ENCODE results near the gene FLRT1.

Gene FLRT1

DNA sequence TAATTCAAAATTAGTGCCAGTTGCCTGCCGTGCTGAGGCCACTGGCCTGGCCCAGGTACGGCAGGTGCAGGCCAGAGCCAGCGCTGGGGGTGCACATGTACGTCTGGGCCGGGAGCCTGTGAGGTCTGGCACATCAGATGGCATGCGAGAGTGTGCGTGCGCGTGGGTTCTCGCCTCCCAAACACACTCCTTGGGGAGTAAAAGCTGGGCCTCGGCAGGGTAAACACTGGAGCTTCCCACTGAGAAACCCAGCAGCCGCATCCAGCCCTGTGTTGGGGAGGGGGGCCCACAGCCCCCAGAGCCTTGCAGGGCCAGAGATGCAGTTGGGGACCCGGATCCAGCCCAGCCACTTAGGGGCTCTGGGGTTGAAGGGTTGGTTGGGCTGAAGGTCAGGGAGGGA is 37.8 kb downstream of the FLRT1 start:
- Histone ChIP-seq H3K9me3 (ENCODE audit: severe bottlenecking) (no peaks in the 10 kb centered on the region), H3K4me3 (ENCODE audit: low read depth, low read length) (no peak overlapping the region), H3K27ac (no peak overlapping the region; the same call in 1 of the 2 replicates), H3K27me3 (ENCODE audit: insufficient read depth, low read depth, severe bottlenecking) (no peaks in the 10 kb centered on the region), H3K36me3 (no peaks in the 10 kb centered on the region)
- no peak for DNase-seq
- TF ChIP-seq, protein P1, sequence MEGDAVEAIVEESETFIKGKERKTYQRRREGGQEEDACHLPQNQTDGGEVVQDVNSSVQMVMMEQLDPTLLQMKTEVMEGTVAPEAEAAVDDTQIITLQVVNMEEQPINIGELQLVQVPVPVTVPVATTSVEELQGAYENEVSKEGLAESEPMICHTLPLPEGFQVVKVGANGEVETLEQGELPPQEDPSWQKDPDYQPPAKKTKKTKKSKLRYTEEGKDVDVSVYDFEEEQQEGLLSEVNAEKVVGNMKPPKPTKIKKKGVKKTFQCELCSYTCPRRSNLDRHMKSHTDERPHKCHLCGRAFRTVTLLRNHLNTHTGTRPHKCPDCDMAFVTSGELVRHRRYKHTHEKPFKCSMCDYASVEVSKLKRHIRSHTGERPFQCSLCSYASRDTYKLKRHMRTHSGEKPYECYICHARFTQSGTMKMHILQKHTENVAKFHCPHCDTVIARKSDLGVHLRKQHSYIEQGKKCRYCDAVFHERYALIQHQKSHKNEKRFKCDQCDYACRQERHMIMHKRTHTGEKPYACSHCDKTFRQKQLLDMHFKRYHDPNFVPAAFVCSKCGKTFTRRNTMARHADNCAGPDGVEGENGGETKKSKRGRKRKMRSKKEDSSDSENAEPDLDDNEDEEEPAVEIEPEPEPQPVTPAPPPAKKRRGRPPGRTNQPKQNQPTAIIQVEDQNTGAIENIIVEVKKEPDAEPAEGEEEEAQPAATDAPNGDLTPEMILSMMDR (IDR thresholded peaks at IDR 0.05; ENCODE audit: low read depth, low read length): no peak

DNA sequence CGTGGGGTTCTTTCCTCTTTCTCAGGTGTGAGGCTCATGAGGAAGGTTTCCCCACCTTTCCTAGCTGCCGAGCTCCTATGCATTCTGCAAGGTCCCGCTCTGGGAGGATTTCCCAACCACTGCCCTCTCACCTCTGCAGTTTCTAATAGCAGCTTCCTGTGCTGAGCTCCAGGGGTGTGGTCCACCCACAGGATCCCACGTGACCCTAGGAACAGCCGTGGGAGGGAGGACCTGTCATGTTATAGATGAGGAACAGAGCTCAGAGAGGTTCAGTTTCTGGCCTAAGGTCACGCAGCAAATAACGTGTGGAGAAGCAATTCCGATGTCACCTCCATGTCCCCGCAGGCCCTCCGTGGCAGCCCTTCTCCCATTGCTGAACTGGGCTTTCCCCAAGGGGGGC is 38.5 kb downstream of the FLRT1 start:
- H3K4me3 ChIP-seq (ENCODE audit: low read depth, low read length): no peak overlapping the region
- no peak for DNase-seq
- TF ChIP-seq, protein P1 (IDR thresholded peaks at IDR 0.05; ENCODE audit: low read depth, low read length): no peak
- no peak overlapping the region for H3K27ac ChIP-seq
- no peaks in the 10 kb centered on the region for H3K36me3 ChIP-seq
- no peaks in the 10 kb centered on the region for H3K9me3 ChIP-seq (ENCODE audit: severe bottlenecking)
- no peaks in the 10 kb centered on the region for H3K27me3 ChIP-seq (ENCODE audit: insufficient read depth, low read depth, severe bottlenecking)

DNA sequence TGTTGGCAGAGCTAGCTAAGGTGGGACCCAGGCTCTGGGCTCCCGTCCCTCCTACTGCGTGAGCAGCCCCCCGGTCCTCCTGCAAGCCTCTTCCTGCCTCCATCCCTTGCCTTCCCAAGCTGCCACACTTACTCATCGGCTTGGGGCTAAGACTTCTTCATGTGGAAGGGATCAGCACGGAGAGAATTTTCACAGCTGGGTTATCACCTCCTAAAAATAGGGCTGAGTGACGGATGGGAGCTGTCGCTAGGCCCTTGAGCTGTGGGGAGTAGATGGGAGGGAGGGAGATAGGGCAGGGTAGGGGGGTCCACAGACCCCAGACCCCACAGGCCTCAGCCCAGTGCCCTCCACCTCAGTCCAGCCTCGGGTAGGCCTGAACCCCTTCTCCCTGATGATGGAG is 41.0 kb downstream of the FLRT1 start:
- H3K36me3 ChIP-seq: no peaks in the 10 kb centered on the region

DNA sequence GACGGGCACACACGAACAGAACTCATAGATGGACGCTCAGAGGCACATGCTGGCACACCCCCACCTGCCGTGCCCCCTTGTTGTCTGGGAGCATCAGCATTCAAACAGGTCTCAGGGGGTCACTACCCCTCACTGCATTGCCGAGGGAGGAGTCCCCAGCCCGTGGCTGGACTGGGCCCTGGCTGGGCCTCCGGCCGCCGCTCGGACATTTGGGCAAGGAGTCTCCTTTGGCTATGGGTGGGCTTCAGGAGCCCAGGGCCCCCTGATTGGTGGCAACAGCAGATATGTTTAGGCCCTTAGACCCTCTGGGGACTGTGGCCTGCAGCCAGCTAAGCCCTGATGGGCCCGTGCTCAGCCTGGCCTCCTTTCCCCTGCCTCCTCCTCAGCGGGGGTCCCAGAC is 41.9 kb downstream of the FLRT1 start:
- H3K27ac ChIP-seq: no peak overlapping the region
- no peaks in the 10 kb centered on the region for H3K27me3 ChIP-seq (ENCODE audit: insufficient read depth, low read depth, severe bottlenecking)
- no peak overlapping the region for H3K4me3 ChIP-seq (ENCODE audit: low read depth, low read length)
- DNase-seq: no peak
- no peaks in the 10 kb centered on the region for H3K36me3 ChIP-seq
- H3K9me3 ChIP-seq (ENCODE audit: severe bottlenecking): no peaks in the 10 kb centered on the region
- TF ChIP-seq, protein P1 (IDR thresholded peaks at IDR 0.05; ENCODE audit: low read depth, low read length): no peak

More for the DNA sequence above, 41.0 kb downstream of the FLRT1 start:
- no peak overlapping the region; the same call in 1 of the 2 replicates for H3K27ac ChIP-seq
- no peaks in the 10 kb centered on the region for H3K9me3 ChIP-seq (ENCODE audit: severe bottlenecking)
- H3K4me3 ChIP-seq (ENCODE audit: low read depth, low read length): no peak overlapping the region
- no peaks in the 10 kb centered on the region for H3K27me3 ChIP-seq (ENCODE audit: insufficient read depth, low read depth, severe bottlenecking)
- no peak for DNase-seq
- TF ChIP-seq, protein P1 (IDR thresholded peaks at IDR 0.05; ENCODE audit: low read depth, low read length): no peak

DNA sequence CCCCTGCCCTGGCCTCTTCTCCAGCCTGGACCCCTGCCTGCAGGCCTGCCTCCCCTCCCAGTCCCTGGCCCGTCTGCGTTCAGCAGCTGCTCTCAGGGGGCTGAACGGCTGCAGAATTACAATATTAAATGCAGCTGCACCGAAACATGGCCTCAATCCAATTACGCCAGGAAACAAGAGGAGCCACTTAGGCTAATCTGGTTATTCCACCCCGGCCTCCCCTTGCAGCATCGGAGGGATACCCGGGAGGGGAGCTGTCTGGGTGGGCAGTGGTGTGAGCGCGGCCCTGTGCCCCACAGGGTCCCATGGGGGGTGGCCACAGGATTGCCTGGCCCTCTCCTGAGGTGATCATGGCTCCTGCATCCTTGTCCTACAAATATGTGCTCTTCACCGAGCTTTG is 42.6 kb downstream of the FLRT1 start:
- peak; percentile 66 for DNase-seq
- H3K27me3 ChIP-seq (ENCODE audit: insufficient read depth, low read depth, severe bottlenecking): no peaks in the 10 kb centered on the region

DNA sequence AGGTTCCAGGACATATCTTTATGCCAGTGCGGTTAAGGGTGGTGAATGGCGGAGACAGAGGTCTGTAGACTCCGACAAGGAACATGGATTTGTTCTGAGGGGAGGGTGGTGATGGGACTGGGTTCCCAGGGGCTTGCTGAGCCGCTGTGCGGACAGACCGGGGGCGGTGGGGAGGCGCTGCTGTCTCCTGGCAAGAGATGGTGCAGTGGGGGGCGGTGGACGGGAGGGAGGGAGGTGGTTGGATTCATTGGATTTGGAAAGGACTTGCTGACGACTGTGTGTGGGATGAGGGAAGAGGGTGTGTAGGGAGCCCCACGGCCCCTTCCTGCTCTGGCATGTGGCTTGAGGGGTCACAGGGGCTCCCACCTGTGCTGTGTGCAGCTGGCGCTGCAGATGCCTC is 43.2 kb downstream of the FLRT1 start:
- Histone ChIP-seq H3K36me3 (no peaks in the 10 kb centered on the region), H3K9me3 (ENCODE audit: severe bottlenecking) (no peaks in the 10 kb centered on the region), H3K4me3 (ENCODE audit: low read depth, low read length) (no peak overlapping the region), H3K27ac (no peak overlapping the region), H3K27me3 (ENCODE audit: insufficient read depth, low read depth, severe bottlenecking) (no peaks in the 10 kb centered on the region)
- no peak for DNase-seq
- TF ChIP-seq, protein P1 (IDR thresholded peaks at IDR 0.05; ENCODE audit: low read depth, low read length): no peak

More for the DNA sequence above, 42.6 kb downstream of the FLRT1 start:
- Histone ChIP-seq H3K4me3 (ENCODE audit: low read depth, low read length) (no peak overlapping the region), H3K27ac (no peak overlapping the region), H3K36me3 (no peaks in the 10 kb centered on the region), H3K9me3 (ENCODE audit: severe bottlenecking) (no peaks in the 10 kb centered on the region)
- TF ChIP-seq, protein P1 (IDR thresholded peaks at IDR 0.05; ENCODE audit: low read depth, low read length): no peak
